GM21390 (cell line): ENCODE measurements around the gene AMFR.

Experiments
- ATAC-seq: cut with Tn5 transposase; IDR thresholded peaks from one replicate; pipeline ENCODE4 v1.9.1; 2021; ENCODE audit not compliant: unreplicated experiment

The AMFR gene

GRCh38 chr16:56425439-56425832 is at the start of gene AMFR:
AMFR (minus strand) TSS chr16:56425545; CDS start chr16:56425327, 218 bp downstream.
- peak; percentile 74 for ATAC-seq

- ATAC-seq, result no peak
Observed at GRCh38 chr16:56470666-56471065, 45.3 kb upstream of the AMFR start.

- no peak for ATAC-seq
Observed at GRCh38 chr16:56470232-56470631, 44.9 kb upstream of the AMFR start.

- ATAC-seq, result no peak
Observed at GRCh38 chr16:56469748-56470147, 44.4 kb upstream of the AMFR start.

- ATAC-seq, result no peak
Observed at GRCh38 chr16:56468800-56469199, 43.5 kb upstream of the AMFR start.

GRCh38 chr16:56466344-56466743 is 41.0 kb upstream of the AMFR start:
- no peak for ATAC-seq

GRCh38 chr16:56463153-56463552 is 37.8 kb upstream of the AMFR start:
- no peak for ATAC-seq

GRCh38 chr16:56462064-56462796 is 36.9 kb upstream of the AMFR start:
- no peak for ATAC-seq

GRCh38 chr16:56460101-56460500 is 34.8 kb upstream of the AMFR start:
- no peak for ATAC-seq

GRCh38 chr16:56457927-56458470 is 32.7 kb upstream of the AMFR start:
- ATAC-seq, result no peak

GRCh38 chr16:56451753-56452689 is 26.7 kb upstream of the AMFR start:
- ATAC-seq, result peak; percentile 31

- peak; percentile 98 for ATAC-seq
Observed at GRCh38 chr16:56450986-56451752, 25.8 kb upstream of the AMFR start, which contains the start of the genes NUDT21 and OGFOD1. NUDT21 (minus strand) TSS chr16:56451332; CDS start chr16:56451202, 130 bp downstream. OGFOD1 (plus strand) TSS chr16:56451554; CDS start chr16:56451613, 59 bp downstream.

- peak; percentile 31 for ATAC-seq
Observed at GRCh38 chr16:56450275-56450985, 25.1 kb upstream of the AMFR start.

GRCh38 chr16:56448005-56448404 is 22.7 kb upstream of the AMFR start:
- ATAC-seq, result no peak

- ATAC-seq, result no peak
Observed at GRCh38 chr16:56447286-56447685, 21.9 kb upstream of the AMFR start.

GRCh38 chr16:56438038-56438437 is 12.7 kb upstream of the AMFR start:
- no peak for ATAC-seq

GRCh38 chr16:56436258-56436657 is 10.9 kb upstream of the AMFR start:
- no peak for ATAC-seq

- ATAC-seq, result no peak
Observed at GRCh38 chr16:56428091-56428490, 2.7 kb upstream of the AMFR start.

GRCh38 chr16:56426585-56426984 is 1.2 kb upstream of the AMFR start:
- no peak for ATAC-seq

GRCh38 chr16:56424791-56425438 is 430 bp downstream of the AMFR start:
- peak; percentile 30 for ATAC-seq
